Vagina (tissue), 2 donors: ENCODE measurements around the gene ELOVL6.

Experiments used
- CTCF ChIP-seq, 3 experiments: fragments of 450-650 bp in 2 of 3; fragments of 200-600 bp in 1 of 3; sonication (generic) in 1 of 3; IDR thresholded peaks; one replicate each; pipeline ENCODE4 v1.5.1; 2017 to 2019; ENCODE audit warnings: antibody characterized with exemption in 3 of 3, mild to moderate bottlenecking in 2 of 3, moderate library complexity in 2 of 3
- POLR2AphosphoS5 ChIP-seq, 2 donors: sonication (generic); formaldehyde crosslinking; IDR thresholded peaks; one replicate each; pipeline ENCODE4 v1.9.0; 2017; ENCODE audit warnings: antibody characterized with exemption in 2 of 2, mild to moderate bottlenecking in 2 of 2, low read depth in 1 of 2; ENCODE audit not compliant: insufficient read depth in 1 of 2

DNA sequence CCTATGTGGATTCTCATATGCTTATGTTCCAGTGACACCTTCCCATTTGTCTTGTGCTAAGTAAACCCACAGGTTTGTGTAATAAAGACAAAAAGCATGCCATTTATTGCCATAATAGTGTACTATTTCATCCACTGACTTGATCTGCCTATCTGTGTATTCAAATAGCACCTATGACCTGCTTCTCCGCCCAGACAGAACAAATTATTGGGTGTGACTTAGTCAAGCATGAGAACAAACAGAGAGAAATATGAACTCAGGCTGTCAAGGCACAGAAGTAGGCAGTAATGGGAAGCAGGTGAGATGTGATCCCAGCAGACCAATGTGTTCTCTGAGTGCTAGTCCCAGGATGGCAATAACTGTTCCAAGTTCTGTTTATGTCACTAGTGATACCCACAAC is 25.4 kb downstream of the ELOVL6 start:
- TF ChIP-seq CTCF (IDR thresholded peaks at IDR 0.05) (no peak), POLR2AphosphoS5 (IDR thresholded peaks at IDR 0.05; ENCODE audit: insufficient read depth in 1 of 2, low read depth in 1 of 2) (no peak)
